HL-60 (cell line): ENCODE results near the gene BCL11B.

ENCODE experiments used
- DNase-seq, 2 experiments: peaks; one replicate each; pipeline ENCODE4 v3.0.0-alpha.2; 2010 to 2020; ENCODE audit warnings: low read depth in 1 of 2, low spot score in 1 of 2
- H3K27ac ChIP-seq: fragments of 250-450 bp; sonication (Bioruptor Pico); replicated peaks from 2 replicates; pipeline ENCODE4 v1.5.1; 2020; ENCODE audit warnings: mild to moderate bottlenecking, moderate library complexity
- H3K27me3 ChIP-seq: fragments of 250-450 bp; sonication (Bioruptor Pico); 2 replicates; pipeline ENCODE4 v1.5.1; 2021; ENCODE audit warnings: mild to moderate bottlenecking, moderate library complexity; ENCODE audit not compliant: insufficient read depth, poor library complexity, severe bottlenecking
- H3K4me3 ChIP-seq: replicated peaks from 2 replicates; pipeline ENCODE4 v1.5.1; 2011; ENCODE audit warnings: mild to moderate bottlenecking, control low read depth, low read length; ENCODE audit not compliant: insufficient read depth
- GABPA ChIP-seq: IDR thresholded peaks from 2 replicates; pipeline ENCODE4 v1.6.1; 2012; ENCODE audit warnings: low read depth
- POLR2AphosphoS5 ChIP-seq: IDR thresholded peaks from 2 replicates; pipeline ENCODE4 v1.6.1; 2012; ENCODE audit warnings: low read depth
- SPI1 ChIP-seq: IDR thresholded peaks from 2 replicates; pipeline ENCODE4 v1.6.1; 2012; ENCODE audit warnings: low read depth, mild to moderate bottlenecking, borderline replicate concordance
- TF ChIP-seq, protein P1 (sequence below): IDR thresholded peaks from one replicate; pipeline ENCODE4 v1.5.1; 2011; ENCODE audit warnings: low read length, control low read depth, inconsistent platforms; ENCODE audit not compliant: insufficient read depth
- TF ChIP-seq, protein P2 (sequence below): IDR thresholded peaks from 2 replicates; pipeline ENCODE4 v1.6.1; 2012; ENCODE audit warnings: low read depth; ENCODE audit not compliant: insufficient replicate concordance

Gene BCL11B

DNA sequence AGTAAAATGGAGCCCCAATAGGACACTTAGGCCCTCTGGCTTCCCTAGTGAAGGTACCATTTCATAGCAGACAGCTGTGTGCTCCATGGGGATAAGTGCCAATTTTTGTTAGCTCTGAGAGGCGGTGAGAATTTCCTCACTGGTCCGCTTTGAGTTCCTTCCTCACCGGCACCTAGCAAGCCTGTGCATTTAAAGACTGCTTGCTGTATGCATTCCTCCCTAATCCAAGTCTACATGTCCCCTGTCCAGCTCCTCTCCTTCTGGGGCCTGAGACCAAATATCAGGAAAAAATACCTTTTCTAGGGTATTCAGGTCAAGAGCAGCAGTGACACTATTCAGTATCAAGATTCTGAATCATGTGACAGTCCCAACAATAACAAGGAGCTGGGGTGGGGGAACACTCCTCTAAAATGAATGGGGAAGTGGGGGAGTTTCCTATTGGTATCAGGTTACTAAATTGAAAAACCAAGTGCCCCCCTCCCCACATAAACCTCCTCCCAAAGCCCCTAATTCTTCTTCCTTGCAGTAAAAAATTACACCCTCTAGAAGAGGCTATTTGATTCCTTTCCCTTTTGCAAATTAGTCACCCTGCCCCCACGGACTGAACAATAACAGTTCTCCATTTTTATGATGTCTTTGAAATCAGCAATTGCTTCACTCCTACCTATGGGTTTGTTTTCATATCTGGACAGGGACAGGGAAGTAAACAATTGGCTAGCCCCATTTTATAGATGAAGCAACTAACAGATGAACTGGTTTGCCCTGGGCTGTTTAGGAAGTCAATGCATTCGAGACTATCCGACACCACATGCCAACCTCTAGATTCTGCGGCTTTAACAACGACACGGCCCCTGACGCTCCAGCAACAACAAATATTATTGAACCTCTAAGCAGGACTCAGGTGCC is 28.9 kb downstream of the BCL11B start:
- TF ChIP-seq SPI1, result no peak
- TF ChIP-seq POLR2AphosphoS5, result no peak
- TF ChIP-seq, protein P1, sequence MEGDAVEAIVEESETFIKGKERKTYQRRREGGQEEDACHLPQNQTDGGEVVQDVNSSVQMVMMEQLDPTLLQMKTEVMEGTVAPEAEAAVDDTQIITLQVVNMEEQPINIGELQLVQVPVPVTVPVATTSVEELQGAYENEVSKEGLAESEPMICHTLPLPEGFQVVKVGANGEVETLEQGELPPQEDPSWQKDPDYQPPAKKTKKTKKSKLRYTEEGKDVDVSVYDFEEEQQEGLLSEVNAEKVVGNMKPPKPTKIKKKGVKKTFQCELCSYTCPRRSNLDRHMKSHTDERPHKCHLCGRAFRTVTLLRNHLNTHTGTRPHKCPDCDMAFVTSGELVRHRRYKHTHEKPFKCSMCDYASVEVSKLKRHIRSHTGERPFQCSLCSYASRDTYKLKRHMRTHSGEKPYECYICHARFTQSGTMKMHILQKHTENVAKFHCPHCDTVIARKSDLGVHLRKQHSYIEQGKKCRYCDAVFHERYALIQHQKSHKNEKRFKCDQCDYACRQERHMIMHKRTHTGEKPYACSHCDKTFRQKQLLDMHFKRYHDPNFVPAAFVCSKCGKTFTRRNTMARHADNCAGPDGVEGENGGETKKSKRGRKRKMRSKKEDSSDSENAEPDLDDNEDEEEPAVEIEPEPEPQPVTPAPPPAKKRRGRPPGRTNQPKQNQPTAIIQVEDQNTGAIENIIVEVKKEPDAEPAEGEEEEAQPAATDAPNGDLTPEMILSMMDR, result no peak
- TF ChIP-seq, protein P2, sequence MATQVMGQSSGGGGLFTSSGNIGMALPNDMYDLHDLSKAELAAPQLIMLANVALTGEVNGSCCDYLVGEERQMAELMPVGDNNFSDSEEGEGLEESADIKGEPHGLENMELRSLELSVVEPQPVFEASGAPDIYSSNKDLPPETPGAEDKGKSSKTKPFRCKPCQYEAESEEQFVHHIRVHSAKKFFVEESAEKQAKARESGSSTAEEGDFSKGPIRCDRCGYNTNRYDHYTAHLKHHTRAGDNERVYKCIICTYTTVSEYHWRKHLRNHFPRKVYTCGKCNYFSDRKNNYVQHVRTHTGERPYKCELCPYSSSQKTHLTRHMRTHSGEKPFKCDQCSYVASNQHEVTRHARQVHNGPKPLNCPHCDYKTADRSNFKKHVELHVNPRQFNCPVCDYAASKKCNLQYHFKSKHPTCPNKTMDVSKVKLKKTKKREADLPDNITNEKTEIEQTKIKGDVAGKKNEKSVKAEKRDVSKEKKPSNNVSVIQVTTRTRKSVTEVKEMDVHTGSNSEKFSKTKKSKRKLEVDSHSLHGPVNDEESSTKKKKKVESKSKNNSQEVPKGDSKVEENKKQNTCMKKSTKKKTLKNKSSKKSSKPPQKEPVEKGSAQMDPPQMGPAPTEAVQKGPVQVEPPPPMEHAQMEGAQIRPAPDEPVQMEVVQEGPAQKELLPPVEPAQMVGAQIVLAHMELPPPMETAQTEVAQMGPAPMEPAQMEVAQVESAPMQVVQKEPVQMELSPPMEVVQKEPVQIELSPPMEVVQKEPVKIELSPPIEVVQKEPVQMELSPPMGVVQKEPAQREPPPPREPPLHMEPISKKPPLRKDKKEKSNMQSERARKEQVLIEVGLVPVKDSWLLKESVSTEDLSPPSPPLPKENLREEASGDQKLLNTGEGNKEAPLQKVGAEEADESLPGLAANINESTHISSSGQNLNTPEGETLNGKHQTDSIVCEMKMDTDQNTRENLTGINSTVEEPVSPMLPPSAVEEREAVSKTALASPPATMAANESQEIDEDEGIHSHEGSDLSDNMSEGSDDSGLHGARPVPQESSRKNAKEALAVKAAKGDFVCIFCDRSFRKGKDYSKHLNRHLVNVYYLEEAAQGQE, result no peak
- TF ChIP-seq GABPA, result no peak
- Histone ChIP-seq H3K4me3 (no peak overlapping the region), H3K27ac (no peak overlapping the region), H3K27me3 (peaks cover 39% of the 10 kb centered on the region)
- DNase-seq, result no peak

DNA sequence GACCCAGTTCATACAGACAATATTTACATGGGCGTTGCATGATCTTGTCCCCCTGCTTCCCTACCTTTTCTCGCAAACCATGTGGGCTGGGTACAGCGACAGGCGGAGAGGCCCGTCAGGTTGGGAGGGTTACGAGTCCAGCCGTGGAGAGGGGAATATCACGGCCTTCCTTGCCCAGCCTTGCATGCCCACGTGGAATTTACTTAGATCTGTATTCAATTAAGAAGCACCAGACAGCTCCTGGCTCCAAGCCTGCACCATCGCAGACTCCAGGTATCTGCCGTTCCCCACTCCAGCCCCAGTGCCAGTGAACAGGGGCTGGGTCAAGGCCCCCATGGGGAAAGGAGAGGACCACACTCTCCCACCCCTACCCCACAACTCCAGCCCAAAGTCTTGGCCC is 29.8 kb downstream of the BCL11B start:
- TF ChIP-seq SPI1, result no peak
- TF ChIP-seq GABPA, result no peak
- TF ChIP-seq, protein P1, result no peak
- TF ChIP-seq, protein P2, result no peak
- no peak for TF ChIP-seq POLR2AphosphoS5
- Histone ChIP-seq H3K27me3 (peaks cover 35% of the 10 kb centered on the region), H3K4me3 (no peak overlapping the region), H3K27ac (no peak overlapping the region)
- DNase-seq, result no peak

DNA sequence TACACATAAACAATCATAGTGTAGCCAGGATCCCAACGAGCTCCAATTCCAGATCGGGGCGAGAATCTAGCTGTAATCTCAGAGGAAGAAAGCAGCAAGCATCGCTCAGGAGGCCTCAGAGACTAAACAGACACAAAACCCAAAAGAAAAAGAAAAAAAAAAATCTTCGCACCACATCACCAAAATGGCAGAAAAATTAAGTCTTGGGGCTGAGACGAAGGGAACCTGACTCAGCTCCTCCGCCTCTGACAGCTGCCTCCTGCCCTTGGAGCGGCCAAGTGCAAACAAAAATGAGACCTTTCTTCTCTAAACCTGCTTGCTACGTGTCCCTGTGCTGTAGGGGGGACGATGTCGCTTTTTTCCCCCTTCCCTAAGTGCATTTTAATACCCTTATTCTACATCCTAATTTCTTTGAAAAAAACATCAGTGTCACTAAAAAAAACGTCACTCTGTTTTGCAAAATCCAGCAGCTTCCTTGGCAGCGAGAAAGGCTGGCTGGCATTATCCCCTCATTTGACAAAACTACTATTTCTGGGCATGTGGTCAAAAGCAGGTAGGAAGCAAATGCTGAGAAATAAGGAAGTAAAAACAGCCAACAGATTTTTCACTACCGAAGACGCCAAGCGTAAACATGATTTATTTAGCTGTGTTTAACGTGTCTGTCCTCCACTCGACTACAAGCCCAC is 30.5 kb downstream of the BCL11B start:
- no peak overlapping the region for H3K4me3 ChIP-seq
- no peak for TF ChIP-seq GABPA
- TF ChIP-seq, protein P2, result no peak
- TF ChIP-seq SPI1, result no peak
- TF ChIP-seq, protein P1, result no peak
- TF ChIP-seq POLR2AphosphoS5, result no peak
- H3K27ac ChIP-seq, result no peak overlapping the region
- DNase-seq, result no peak
- H3K27me3 ChIP-seq, result peaks cover 28% of the 10 kb centered on the region
